Caco-2 (cell line): ENCODE measurements around the gene WASF3. TPM values are rescaled to one million over a fixed set of nuclear protein-coding genes. Genes with fewer than 3 reads are reported as not detected.
"Not testable (repeated sequence)": the region's sequence is repeated elsewhere in the genome, so short reads cannot be mapped to it uniquely, and the experiment has no call there.

Source experiments
- BruUV-seq: library from RNA; stranded (reverse); fragments of 400-500 nt; replicated peaks from 2 replicates; lab custom pipeline; 2021; lab: Mats Ljungman, UMichigan
- CTCF ChIA-PET: fragments of 300-600 bp; sonication (Branson Sonifier 250); formaldehyde crosslinking; loops from one replicate; lab custom pipeline; 2022; ENCODE audit warnings: antibody characterized with exemption; lab: Charles Lee
- POLR2A ChIA-PET: fragments of 300-600 bp; sonication (Branson Sonifier 250); formaldehyde crosslinking; loops from one replicate; lab custom pipeline; 2022; ENCODE audit warnings: antibody characterized with exemption; lab: Charles Lee
- DNase-seq, 2 experiments: peaks; one replicate each; pipeline versions ENCODE4 v3.0.0 to v3.0.0-alpha.2; 2020 to 2022
- H3K27me3 ChIP-seq: replicated peaks from 2 replicates; pipeline ENCODE4 v1.6.0; 2011; ENCODE audit warnings: low read length; ENCODE audit not compliant: control insufficient read depth, insufficient read depth
- H3K36me3 ChIP-seq: 2 replicates; pipeline ENCODE4 v1.5.1; 2011; ENCODE audit warnings: low read length; ENCODE audit not compliant: control insufficient read depth, insufficient read depth
- H3K4me1 ChIP-seq: fragments of 250-450 bp; sonication (Bioruptor Pico); 2 replicates; pipeline ENCODE4 v1.5.1; 2020; ENCODE audit warnings: mild to moderate bottlenecking
- H3K4me3 ChIP-seq: 2 replicates; pipeline ENCODE4 v1.5.1; 2011; ENCODE audit warnings: low read depth, mild to moderate bottlenecking, control low read depth, low read length
- H3K9me3 ChIP-seq: fragments of 250-450 bp; sonication (Bioruptor Pico); 2 replicates; pipeline ENCODE4 v1.5.1; 2020; ENCODE audit warnings: mild to moderate bottlenecking, moderate library complexity
- H3K27ac Mint-ChIP-seq: one replicate; pipeline ENCODE4 v1.8.0; 2022; ENCODE audit warnings: mixed read lengths; ENCODE audit not compliant: unreplicated experiment
- H3K27me3 Mint-ChIP-seq: one replicate; pipeline ENCODE4 v1.8.0; 2022; ENCODE audit warnings: mixed read lengths; ENCODE audit not compliant: insufficient read depth, unreplicated experiment
- H3K36me3 Mint-ChIP-seq: one replicate; pipeline ENCODE4 v1.8.0; 2022; ENCODE audit warnings: mild to moderate bottlenecking, mixed read lengths; ENCODE audit not compliant: insufficient read depth, unreplicated experiment
- H3K4me1 Mint-ChIP-seq: one replicate; pipeline ENCODE4 v1.8.0; 2022; ENCODE audit warnings: low read depth, mixed read lengths; ENCODE audit not compliant: unreplicated experiment
- H3K4me3 Mint-ChIP-seq: one replicate; pipeline ENCODE4 v1.8.0; 2022; ENCODE audit warnings: mild to moderate bottlenecking, moderate library complexity, mixed read lengths; ENCODE audit not compliant: unreplicated experiment
- H3K9me3 Mint-ChIP-seq: one replicate; pipeline ENCODE4 v1.8.0; 2022; ENCODE audit warnings: mixed read lengths; ENCODE audit not compliant: unreplicated experiment
- CTCF ChIP-seq, 2 experiments: fragments of 200-600 bp in 1 of 2; IDR thresholded peaks; 1 replicate in 1 of 2; 2 replicates in 1 of 2; pipeline versions ENCODE4 v1.5.1 to v1.8.0; 2011 to 2022; ENCODE audit warnings: antibody characterized with exemption in 1 of 2, control low read depth in 1 of 2, inconsistent platforms in 1 of 2, low read depth in 1 of 2, low read length in 1 of 2, mild to moderate bottlenecking in 1 of 2, moderate library complexity in 1 of 2; ENCODE audit not compliant: insufficient read depth in 1 of 2, severe bottlenecking in 1 of 2, unreplicated experiment in 1 of 2
- intact Hi-C: fragments of 100-400 bp; cut with micrococcal nuclease; formaldehyde crosslinking; loops from one replicate; pipeline ENCODE4 v1.10.0; 2022; ENCODE audit not compliant: unreplicated experiment
- total RNA-seq: library from RNA; stranded (reverse); gene quantifications from 2 replicates; pipeline ENCODE4 v1.2.3, GENCODE V29; 2022

Gene WASF3
- total RNA-seq, 1 experiment from 2014 or later = not detected

DNA sequence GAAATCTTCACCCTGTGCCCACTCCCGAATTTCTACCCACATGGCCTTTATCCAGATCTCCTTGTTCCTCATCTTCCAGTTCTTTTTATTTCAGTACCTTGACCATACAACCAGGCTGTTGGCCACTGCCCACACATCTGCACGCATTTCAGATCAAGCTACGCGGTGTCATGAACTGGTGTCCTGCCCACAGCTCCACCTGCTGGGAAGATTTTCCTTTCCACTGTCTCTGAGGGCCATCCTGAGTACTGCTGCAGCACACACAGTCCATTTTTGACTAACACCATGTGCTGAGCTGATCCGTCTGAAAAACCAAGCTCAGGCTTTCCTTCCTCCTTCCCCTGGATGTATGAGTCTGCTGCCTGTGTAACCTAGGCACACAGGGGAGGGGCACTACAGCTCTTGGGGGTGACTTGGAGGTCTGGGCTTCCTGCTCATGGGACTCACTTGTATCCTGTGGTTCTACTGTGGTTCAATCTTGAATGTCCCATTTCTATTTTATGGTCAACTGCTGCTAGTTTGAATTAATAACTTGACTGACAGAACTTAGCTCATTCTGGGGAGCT lies 71.9 kb downstream of the WASF3 start:
- TF ChIP-seq CTCF (IDR thresholded peaks at IDR 0.05; ENCODE audit: insufficient read depth in 1 of 2, low read depth in 1 of 2, low read length in 1 of 2, severe bottlenecking in 1 of 2, unreplicated experiment in 1 of 2) = peak in 1 of 2 experiments; percentile 38
- Mint-ChIP-seq H3K9me3 (peaks cover 23% of the 10 kb centered on the region), H3K36me3 (no peaks in the 10 kb centered on the region), H3K27me3 (peaks cover 12% of the 10 kb centered on the region), H3K4me3 (no peak overlapping the region), H3K27ac (no peak overlapping the region), H3K4me1 (no peaks in the 10 kb centered on the region)
- Histone ChIP-seq H3K9me3 (no peaks in the 10 kb centered on the region; the same call in 1 of the 2 replicates), H3K27me3 (no peaks in the 10 kb centered on the region), H3K4me1 (no peaks in the 10 kb centered on the region), H3K36me3 (no peaks in the 10 kb centered on the region), H3K4me3 (no peak overlapping the region)
- ChIA-PET POLR2A (no interaction called here), CTCF (interaction anchor here (0.5 to 2.1 kb wide), 8 partner anchors 8 to 445 kb away, joined by 3 to 14 read pairs (median 4); no protein-coding TSS in a partner anchor)
- DNase-seq = peak in 1 of 2 experiments; percentile 22
- BruUV-seq = no TSS peak
- intact Hi-C loops = loop anchor here (2.0 to 5.0 kb wide), 4 partner anchors 69 to 445 kb away; no protein-coding TSS in a partner anchor

DNA sequence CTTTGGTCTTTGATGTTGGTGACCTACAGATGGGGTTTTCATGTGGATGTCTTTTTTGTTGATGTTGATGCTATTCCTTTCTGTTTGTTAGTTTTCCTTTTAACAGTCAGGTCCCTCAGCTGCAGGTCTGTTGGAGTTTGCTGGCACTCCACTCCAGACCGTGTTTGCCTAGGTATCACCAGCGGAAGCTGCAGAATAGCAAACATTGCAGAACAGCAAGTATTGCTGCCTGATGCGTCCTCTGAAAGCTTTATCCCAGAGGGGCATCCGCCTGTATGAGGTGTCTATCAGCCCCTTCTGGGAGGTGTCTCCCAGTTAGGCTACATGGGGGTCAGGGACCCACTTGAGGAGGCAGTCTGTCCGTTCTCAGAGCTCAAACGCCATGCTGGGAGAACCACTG lies 78.2 kb downstream of the WASF3 start:
- H3K27ac Mint-ChIP-seq, H3K4me1 ChIP-seq, BruUV-seq, H3K27me3 ChIP-seq, H3K36me3 Mint-ChIP-seq, H3K4me3 Mint-ChIP-seq, H3K9me3 ChIP-seq, DNase-seq, H3K4me3 ChIP-seq, H3K36me3 ChIP-seq, intact Hi-C loops, POLR2A ChIA-PET, H3K4me1 Mint-ChIP-seq, H3K9me3 Mint-ChIP-seq, CTCF ChIA-PET: not testable (repeated sequence)
- peaks cover 18% of the 10 kb centered on the region for H3K27me3 Mint-ChIP-seq

DNA sequence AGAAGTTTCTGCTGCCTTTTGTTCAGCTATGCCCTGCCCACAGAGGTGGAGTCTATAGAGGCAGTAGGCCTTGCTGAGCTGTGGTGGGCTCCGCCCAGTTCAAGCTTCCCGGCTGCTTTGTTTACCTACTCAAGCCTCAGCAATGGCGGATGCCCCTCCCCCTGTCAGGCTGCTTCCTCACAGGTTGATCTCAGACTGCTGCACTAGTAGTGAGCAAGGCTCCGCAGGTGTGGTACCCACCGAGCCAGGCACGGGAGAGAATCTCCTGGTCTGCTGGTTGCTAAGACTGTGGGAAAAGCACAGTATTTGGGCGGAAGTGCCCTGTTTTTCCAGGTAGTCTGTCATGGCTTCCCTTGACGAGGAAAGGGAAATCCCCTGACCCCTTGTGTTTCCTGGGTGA lies 78.6 kb downstream of the WASF3 start:
- BruUV-seq, intact Hi-C loops, H3K27ac Mint-ChIP-seq, H3K9me3 ChIP-seq, H3K4me3 Mint-ChIP-seq, H3K4me3 ChIP-seq, H3K36me3 ChIP-seq, POLR2A ChIA-PET, CTCF ChIA-PET, H3K4me1 Mint-ChIP-seq, H3K4me1 ChIP-seq, H3K9me3 Mint-ChIP-seq, DNase-seq, H3K27me3 ChIP-seq, H3K36me3 Mint-ChIP-seq: not testable (repeated sequence)
- H3K27me3 Mint-ChIP-seq = peaks cover 18% of the 10 kb centered on the region

- no peak overlapping the region for H3K4me3 Mint-ChIP-seq
- ChIA-PET CTCF (no interaction called here), POLR2A (no interaction called here)
- no peaks in the 10 kb centered on the region for H3K36me3 Mint-ChIP-seq
- peaks cover 19% of the 10 kb centered on the region for H3K27me3 Mint-ChIP-seq
- DNase-seq = no peak
- peaks cover 14% of the 10 kb centered on the region for H3K9me3 Mint-ChIP-seq
- H3K9me3 ChIP-seq = peaks cover 14% of the 10 kb centered on the region
- H3K27me3 ChIP-seq = 0 out of 2 replicates have a peak, but pooled peaks cover 1% of the 10 kb centered on the region
- H3K4me1 Mint-ChIP-seq = no peaks in the 10 kb centered on the region
- H3K4me3 ChIP-seq = no peak overlapping the region
- intact Hi-C loops = no loop called here
- H3K4me1 ChIP-seq = no peaks in the 10 kb centered on the region
- H3K36me3 ChIP-seq = no peaks in the 10 kb centered on the region
- no TSS peak for BruUV-seq
- no peak for TF ChIP-seq CTCF (IDR thresholded peaks at IDR 0.05; ENCODE audit: insufficient read depth in 1 of 2, low read depth in 1 of 2, low read length in 1 of 2, severe bottlenecking in 1 of 2, unreplicated experiment in 1 of 2)
- H3K27ac Mint-ChIP-seq = no peak overlapping the region
Measured at GRCh38 chr13:26646603-26647002, 89.1 kb downstream of the WASF3 start.
